Activated B cell treated with CpG ODN at 0.5 μM for 24 hours (primary cell): ENCODE results near the gene IRF2. TPM values are rescaled to one million over a fixed set of nuclear protein-coding genes. Genes with fewer than 3 reads are reported as not detected.

ENCODE experiments used
- ATAC-seq: fragments of 200-7000 bp; cut with Tn5 transposase; one replicate; pipeline ENCODE4 v1.10.0; 2021; ENCODE audit warnings: low read depth, mild to moderate bottlenecking, moderate library complexity
- CTCF ChIA-PET: fragments of 350-600 bp; sonication (Branson Sonifier 250); formaldehyde crosslinking; loops from one replicate; lab custom pipeline; 2021; ENCODE audit warnings: antibody characterized with exemption; lab: Charles Lee
- POLR2A ChIA-PET: fragments of 350-600 bp; sonication (Branson Sonifier 250); formaldehyde crosslinking; loops from one replicate; lab custom pipeline; 2021; ENCODE audit warnings: antibody characterized with exemption; lab: Charles Lee
- DNase-seq: peaks from one replicate; pipeline ENCODE4 v3.0.0; 2022
- H3K27ac Mint-ChIP-seq: one replicate; pipeline ENCODE4 v1.8.0; 2020; ENCODE audit warnings: mixed read lengths
- H3K27me3 Mint-ChIP-seq: one replicate; pipeline ENCODE4 v1.8.0; 2021; ENCODE audit warnings: mixed read lengths
- H3K36me3 Mint-ChIP-seq: one replicate; pipeline ENCODE4 v1.8.0; 2021; ENCODE audit warnings: low read depth, mixed read lengths
- H3K4me1 Mint-ChIP-seq: one replicate; pipeline ENCODE4 v1.8.0; 2021; ENCODE audit warnings: mixed read lengths
- H3K4me3 Mint-ChIP-seq: one replicate; pipeline ENCODE4 v1.8.0; 2020; ENCODE audit warnings: mild to moderate bottlenecking, mixed read lengths
- H3K9me3 Mint-ChIP-seq: one replicate; pipeline ENCODE4 v1.8.0; 2020; ENCODE audit warnings: mixed read lengths
- intact Hi-C: fragments of 100-400 bp; cut with micrococcal nuclease; formaldehyde crosslinking; loops from one replicate; pipeline ENCODE4 v1.15.1; 2024
- total RNA-seq: library from RNA; stranded (reverse); gene quantifications from 2 replicates; pipeline ENCODE4 v1.2.3, GENCODE V29; 2022
- TF ChIP-seq, protein P1 (sequence below): fragments of 200-600 bp; IDR thresholded peaks from one replicate; pipeline ENCODE4 v1.8.0; 2022; ENCODE audit warnings: antibody characterized with exemption, mild to moderate bottlenecking

The IRF2 gene
- total RNA-seq, 1 donor from 2014 or later = 66.2 TPM

- peaks cover 33% of the 10 kb centered on the region for H3K4me1 Mint-ChIP-seq
- H3K27me3 Mint-ChIP-seq = no peaks in the 10 kb centered on the region
- no peak overlapping the region for H3K4me3 Mint-ChIP-seq
- ChIA-PET POLR2A (interaction anchor here (0.5 kb wide), 1 partner anchor 11 kb away, joined by 3 read pairs; no protein-coding TSS in a partner anchor), CTCF (no interaction called here)
- TF ChIP-seq, protein P1, sequence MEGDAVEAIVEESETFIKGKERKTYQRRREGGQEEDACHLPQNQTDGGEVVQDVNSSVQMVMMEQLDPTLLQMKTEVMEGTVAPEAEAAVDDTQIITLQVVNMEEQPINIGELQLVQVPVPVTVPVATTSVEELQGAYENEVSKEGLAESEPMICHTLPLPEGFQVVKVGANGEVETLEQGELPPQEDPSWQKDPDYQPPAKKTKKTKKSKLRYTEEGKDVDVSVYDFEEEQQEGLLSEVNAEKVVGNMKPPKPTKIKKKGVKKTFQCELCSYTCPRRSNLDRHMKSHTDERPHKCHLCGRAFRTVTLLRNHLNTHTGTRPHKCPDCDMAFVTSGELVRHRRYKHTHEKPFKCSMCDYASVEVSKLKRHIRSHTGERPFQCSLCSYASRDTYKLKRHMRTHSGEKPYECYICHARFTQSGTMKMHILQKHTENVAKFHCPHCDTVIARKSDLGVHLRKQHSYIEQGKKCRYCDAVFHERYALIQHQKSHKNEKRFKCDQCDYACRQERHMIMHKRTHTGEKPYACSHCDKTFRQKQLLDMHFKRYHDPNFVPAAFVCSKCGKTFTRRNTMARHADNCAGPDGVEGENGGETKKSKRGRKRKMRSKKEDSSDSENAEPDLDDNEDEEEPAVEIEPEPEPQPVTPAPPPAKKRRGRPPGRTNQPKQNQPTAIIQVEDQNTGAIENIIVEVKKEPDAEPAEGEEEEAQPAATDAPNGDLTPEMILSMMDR = no peak
- no peak for DNase-seq
- no peak for ATAC-seq
- peaks cover 2% of the 10 kb centered on the region for H3K9me3 Mint-ChIP-seq
- H3K36me3 Mint-ChIP-seq = no peaks in the 10 kb centered on the region
- H3K27ac Mint-ChIP-seq = no peak overlapping the region
- intact Hi-C loops = loop anchor here (1.0 to 2.0 kb wide), 2 partner anchors 9 to 13 kb away; no protein-coding TSS in a partner anchor
These were observed 118.5 kb downstream of the IRF2 start for GRCh38 chr4:184355857-184356256.

DNA sequence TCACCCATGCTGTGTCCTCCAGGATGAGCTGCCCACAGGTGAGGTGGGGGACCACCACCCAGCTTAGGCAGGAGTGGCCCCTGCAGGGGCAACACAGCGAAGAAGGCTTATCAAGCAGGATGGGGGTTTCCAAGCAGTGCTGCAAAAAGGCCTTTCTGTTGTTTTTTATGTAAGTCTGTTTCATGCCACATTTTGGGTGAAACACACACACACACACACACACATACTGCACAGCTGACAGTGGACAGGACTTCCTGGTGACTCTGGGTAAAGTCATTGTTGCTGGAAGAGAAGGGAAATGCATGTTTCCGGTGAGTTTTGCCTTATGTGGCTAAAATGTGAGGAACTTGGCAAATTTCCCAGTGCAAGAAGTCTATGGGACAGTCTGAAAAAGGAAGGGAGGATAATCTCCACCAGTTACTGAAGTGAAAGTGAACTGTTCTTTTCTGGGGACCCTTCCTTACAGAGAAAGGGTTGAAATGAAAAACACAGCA, 119.2 kb downstream of the IRF2 start:
- no peak for DNase-seq
- Mint-ChIP-seq H3K4me3 (no peak overlapping the region), H3K4me1 (peaks cover 33% of the 10 kb centered on the region), H3K27ac (peak overlapping the region; percentile 27), H3K9me3 (peaks cover 2% of the 10 kb centered on the region), H3K27me3 (no peaks in the 10 kb centered on the region), H3K36me3 (no peaks in the 10 kb centered on the region)
- ChIA-PET POLR2A (interaction anchor here (0.8 to 1.6 kb wide), 2 partner anchors 11 to 41 kb away, joined by 3 to 9 read pairs; no protein-coding TSS in a partner anchor), CTCF (no interaction called here)
- ATAC-seq = peak; percentile 58
- TF ChIP-seq, protein P1 = no peak
- intact Hi-C loops = loop anchor here (1.0 to 2.0 kb wide), 2 partner anchors 8 to 14 kb away; no protein-coding TSS in a partner anchor

DNA sequence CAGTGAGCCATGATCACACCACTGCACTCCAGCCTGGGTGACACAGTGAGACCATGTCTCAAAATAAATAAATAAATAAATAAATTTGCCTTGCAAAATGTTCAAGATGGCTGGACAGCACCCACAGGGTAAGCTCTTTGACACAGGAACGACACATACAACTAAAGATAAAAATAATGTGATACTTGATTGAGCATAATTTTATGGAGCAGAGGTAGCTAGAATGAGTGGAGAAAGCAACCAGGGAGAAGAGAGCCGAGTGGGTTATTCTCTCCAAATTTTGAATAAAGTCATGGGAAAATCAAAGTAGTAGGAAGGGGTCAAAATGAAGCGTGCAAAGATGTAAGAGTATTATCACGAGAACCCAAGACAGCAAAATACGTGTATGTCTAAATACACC, 121.5 kb downstream of the IRF2 start:
- H3K4me3 Mint-ChIP-seq = no peak overlapping the region
- CTCF ChIA-PET = no interaction called here
- H3K4me1 Mint-ChIP-seq = peaks cover 55% of the 10 kb centered on the region

DNA sequence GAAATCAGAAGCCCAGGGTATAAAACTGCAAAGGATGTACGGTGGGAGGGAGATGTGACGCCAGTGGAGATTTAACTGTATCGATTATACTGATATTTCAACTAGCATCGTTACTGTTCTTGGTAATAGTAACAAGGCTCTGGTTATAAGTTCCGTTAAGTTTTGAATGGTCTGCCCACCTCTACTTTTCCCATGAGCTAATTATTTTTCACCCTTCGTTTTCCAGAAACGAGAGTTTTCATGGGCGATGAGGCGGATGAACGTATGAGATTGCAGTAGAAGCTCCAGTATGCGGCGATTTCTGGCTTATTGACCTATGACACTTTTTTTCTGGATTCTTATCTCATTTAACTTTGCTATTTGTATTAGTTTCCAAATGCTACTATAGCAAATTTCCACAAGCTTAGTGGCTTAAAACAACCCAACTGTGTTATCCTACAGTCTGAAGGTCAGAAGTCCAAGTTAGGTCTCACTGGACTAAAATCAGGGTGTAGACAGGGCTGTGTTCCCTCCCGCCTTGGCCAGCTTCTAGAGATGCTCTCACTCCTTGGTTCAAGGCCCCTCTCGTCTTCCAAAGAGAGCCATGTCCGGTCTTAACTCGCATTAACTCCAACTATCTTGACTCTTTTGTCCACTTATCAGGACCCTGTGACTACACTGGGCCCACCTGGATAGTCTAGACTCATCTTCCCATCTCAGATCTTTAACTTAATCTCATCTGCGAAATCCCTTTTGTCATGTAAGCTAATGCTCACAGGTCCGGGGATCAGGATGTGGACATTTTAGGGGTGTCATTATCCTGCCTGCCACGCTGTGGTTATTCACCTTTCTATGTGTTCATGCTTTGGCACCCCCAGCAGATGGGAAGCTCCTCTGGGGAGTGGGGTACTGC, 122.5 kb downstream of the IRF2 start:
- ChIA-PET POLR2A (interaction anchor here (0.6 to 1.4 kb wide), 4 partner anchors 15 to 44 kb away, joined by 3 to 5 read pairs (median 4); no protein-coding TSS in a partner anchor), CTCF (interaction anchor here (1.4 kb wide), 1 partner anchor 25 kb away, joined by 4 read pairs; no protein-coding TSS in a partner anchor)
- Mint-ChIP-seq H3K27me3 (no peaks in the 10 kb centered on the region), H3K4me3 (no peak overlapping the region), H3K27ac (no peak overlapping the region), H3K4me1 (peaks cover 66% of the 10 kb centered on the region), H3K9me3 (no peaks in the 10 kb centered on the region), H3K36me3 (no peaks in the 10 kb centered on the region)
- no peak for ATAC-seq
- TF ChIP-seq, protein P1 = no peak
- intact Hi-C loops = no loop called here
- DNase-seq = no peak

More for the DNA sequence above, 121.5 kb downstream of the IRF2 start:
- DNase-seq (no peak), ATAC-seq (no peak)
- TF ChIP-seq, protein P1 = no peak
- no peaks in the 10 kb centered on the region for H3K27me3 Mint-ChIP-seq
- intact Hi-C loops = no loop called here
- POLR2A ChIA-PET = interaction anchor here (0.6 to 2.0 kb wide), 4 partner anchors 30 to 297 kb away, joined by 3 to 5 read pairs (median 3); partner anchors contain the start of genes CASP3 and PRIMPOL
- peaks cover under 1% of the 10 kb centered on the region for H3K9me3 Mint-ChIP-seq
- no peak overlapping the region for H3K27ac Mint-ChIP-seq
- H3K36me3 Mint-ChIP-seq = no peaks in the 10 kb centered on the region

DNA sequence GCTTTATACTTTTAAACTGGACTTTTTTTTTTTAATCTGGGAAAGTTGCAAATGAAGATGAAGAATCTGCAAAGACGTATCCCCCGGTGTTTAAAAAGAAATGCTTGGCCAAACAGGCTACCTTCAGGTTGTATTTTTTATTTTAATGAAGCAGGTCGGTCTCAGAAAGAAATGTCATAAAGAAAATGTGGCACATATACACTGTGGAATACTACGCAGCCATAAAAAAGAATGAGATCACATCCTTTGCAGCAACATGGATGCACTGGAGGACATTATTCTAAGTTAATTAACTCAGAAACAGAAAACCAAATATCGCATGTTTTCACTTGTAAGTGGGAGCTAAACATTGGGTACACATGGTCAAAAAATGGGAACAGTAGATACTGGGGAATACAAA, 123.4 kb downstream of the IRF2 start:
- H3K4me1 Mint-ChIP-seq = peaks cover 67% of the 10 kb centered on the region
- no peak overlapping the region for H3K27ac Mint-ChIP-seq

More for the DNA sequence above, 123.4 kb downstream of the IRF2 start:
- Mint-ChIP-seq H3K36me3 (no peaks in the 10 kb centered on the region), H3K4me3 (no peak overlapping the region), H3K27me3 (no peaks in the 10 kb centered on the region), H3K9me3 (no peaks in the 10 kb centered on the region)
- ATAC-seq = no peak
- ChIA-PET POLR2A (interaction anchor here (0.6 to 1.4 kb wide), 2 partner anchors 16 to 33 kb away, joined by 4 to 5 read pairs; no protein-coding TSS in a partner anchor), CTCF (interaction anchor here (1.4 kb wide), 1 partner anchor 24 kb away, joined by 4 read pairs; no protein-coding TSS in a partner anchor)
- TF ChIP-seq, protein P1 = no peak
- intact Hi-C loops = no loop called here
- no peak for DNase-seq
